Caco-2 (cell line): Measurements from ENCODE around the gene CSNK1G3. TPM values are rescaled to one million over a fixed set of nuclear protein-coding genes. Genes with fewer than 3 reads are reported as not detected.

Experiments used
- BruUV-seq: library from RNA; stranded (reverse); fragments of 400-500 nt; replicated peaks from 2 replicates; lab custom pipeline; 2021; lab: Mats Ljungman, UMichigan
- CTCF ChIA-PET: fragments of 300-600 bp; sonication (Branson Sonifier 250); formaldehyde crosslinking; loops from one replicate; lab custom pipeline; 2022; ENCODE audit warnings: antibody characterized with exemption; lab: Charles Lee
- POLR2A ChIA-PET: fragments of 300-600 bp; sonication (Branson Sonifier 250); formaldehyde crosslinking; loops from one replicate; lab custom pipeline; 2022; ENCODE audit warnings: antibody characterized with exemption; lab: Charles Lee
- DNase-seq, 2 experiments: peaks; one replicate each; pipeline versions ENCODE4 v3.0.0 to v3.0.0-alpha.2; 2020 to 2022
- H3K27me3 ChIP-seq: replicated peaks from 2 replicates; pipeline ENCODE4 v1.6.0; 2011; ENCODE audit warnings: low read length; ENCODE audit not compliant: control insufficient read depth, insufficient read depth
- H3K36me3 ChIP-seq: 2 replicates; pipeline ENCODE4 v1.5.1; 2011; ENCODE audit warnings: low read length; ENCODE audit not compliant: control insufficient read depth, insufficient read depth
- H3K4me1 ChIP-seq: fragments of 250-450 bp; sonication (Bioruptor Pico); 2 replicates; pipeline ENCODE4 v1.5.1; 2020; ENCODE audit warnings: mild to moderate bottlenecking
- H3K4me3 ChIP-seq: 2 replicates; pipeline ENCODE4 v1.5.1; 2011; ENCODE audit warnings: low read depth, mild to moderate bottlenecking, control low read depth, low read length
- H3K9me3 ChIP-seq: fragments of 250-450 bp; sonication (Bioruptor Pico); 2 replicates; pipeline ENCODE4 v1.5.1; 2020; ENCODE audit warnings: mild to moderate bottlenecking, moderate library complexity
- H3K27ac Mint-ChIP-seq: one replicate; pipeline ENCODE4 v1.8.0; 2022; ENCODE audit warnings: mixed read lengths; ENCODE audit not compliant: unreplicated experiment
- H3K27me3 Mint-ChIP-seq: one replicate; pipeline ENCODE4 v1.8.0; 2022; ENCODE audit warnings: mixed read lengths; ENCODE audit not compliant: insufficient read depth, unreplicated experiment
- H3K36me3 Mint-ChIP-seq: one replicate; pipeline ENCODE4 v1.8.0; 2022; ENCODE audit warnings: mild to moderate bottlenecking, mixed read lengths; ENCODE audit not compliant: insufficient read depth, unreplicated experiment
- H3K4me1 Mint-ChIP-seq: one replicate; pipeline ENCODE4 v1.8.0; 2022; ENCODE audit warnings: low read depth, mixed read lengths; ENCODE audit not compliant: unreplicated experiment
- H3K4me3 Mint-ChIP-seq: one replicate; pipeline ENCODE4 v1.8.0; 2022; ENCODE audit warnings: mild to moderate bottlenecking, moderate library complexity, mixed read lengths; ENCODE audit not compliant: unreplicated experiment
- H3K9me3 Mint-ChIP-seq: one replicate; pipeline ENCODE4 v1.8.0; 2022; ENCODE audit warnings: mixed read lengths; ENCODE audit not compliant: unreplicated experiment
- intact Hi-C: fragments of 100-400 bp; cut with micrococcal nuclease; formaldehyde crosslinking; loops from one replicate; pipeline ENCODE4 v1.10.0; 2022; ENCODE audit not compliant: unreplicated experiment
- total RNA-seq: library from RNA; stranded (reverse); gene quantifications from 2 replicates; pipeline ENCODE4 v1.2.3, GENCODE V29; 2022
- TF ChIP-seq, protein P1 (sequence below), 2 experiments: fragments of 200-600 bp in 1 of 2; IDR thresholded peaks; 1 replicate in 1 of 2; 2 replicates in 1 of 2; pipeline versions ENCODE4 v1.5.1 to v1.8.0; 2011 to 2022; ENCODE audit warnings: antibody characterized with exemption in 1 of 2, control low read depth in 1 of 2, inconsistent platforms in 1 of 2, low read depth in 1 of 2, low read length in 1 of 2, mild to moderate bottlenecking in 1 of 2, moderate library complexity in 1 of 2; ENCODE audit not compliant: insufficient read depth in 1 of 2, severe bottlenecking in 1 of 2, unreplicated experiment in 1 of 2

CSNK1G3 gene
- total RNA-seq, 1 experiment from 2014 or later, result 40.4 TPM

DNA sequence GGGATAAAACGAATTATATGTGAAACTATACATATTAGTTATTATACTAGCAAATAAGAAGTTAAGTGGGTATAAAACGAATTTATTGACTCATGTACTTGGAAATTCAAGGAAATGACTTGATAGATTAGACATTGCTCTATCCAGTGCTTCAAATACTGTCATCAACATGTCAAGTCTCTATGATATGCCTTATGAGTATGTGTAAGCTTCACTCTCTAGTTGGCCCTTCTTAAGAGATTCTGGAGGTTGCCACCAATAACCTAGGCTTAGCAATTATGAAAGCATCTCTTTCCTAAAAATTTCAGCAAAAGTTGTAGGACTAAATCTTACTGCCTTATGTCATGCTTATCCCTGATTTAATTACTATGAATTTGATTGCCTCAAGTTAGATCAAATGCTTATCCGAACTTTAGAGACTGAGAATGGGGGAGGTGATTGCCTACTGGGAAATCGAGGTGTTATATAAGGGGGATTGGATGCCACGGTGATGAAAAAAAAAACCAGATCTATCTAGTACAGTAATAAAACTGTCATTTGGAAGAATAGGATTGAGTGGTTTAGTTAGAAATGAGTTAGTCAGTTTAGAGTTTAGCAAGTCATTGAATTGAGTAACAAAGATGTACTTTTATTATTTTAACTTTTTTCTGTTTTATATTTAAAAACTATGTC is 46.9 kb downstream of the CSNK1G3 start:
- H3K36me3 ChIP-seq, result no peaks in the 10 kb centered on the region
- Mint-ChIP-seq H3K27me3 (no peaks in the 10 kb centered on the region), H3K9me3 (no peaks in the 10 kb centered on the region), H3K4me1 (no peaks in the 10 kb centered on the region), H3K4me3 (no peak overlapping the region), H3K27ac (no peak overlapping the region), H3K36me3 (no peaks in the 10 kb centered on the region)
- H3K4me1 ChIP-seq, result no peaks in the 10 kb centered on the region
- ChIA-PET POLR2A (no interaction called here), CTCF (no interaction called here)
- BruUV-seq, result no TSS peak
- no peaks in the 10 kb centered on the region for H3K27me3 ChIP-seq
- no peak overlapping the region for H3K4me3 ChIP-seq
- intact Hi-C loops, result no loop called here
- H3K9me3 ChIP-seq, result no peaks in the 10 kb centered on the region
- no peak for DNase-seq
- TF ChIP-seq, protein P1, sequence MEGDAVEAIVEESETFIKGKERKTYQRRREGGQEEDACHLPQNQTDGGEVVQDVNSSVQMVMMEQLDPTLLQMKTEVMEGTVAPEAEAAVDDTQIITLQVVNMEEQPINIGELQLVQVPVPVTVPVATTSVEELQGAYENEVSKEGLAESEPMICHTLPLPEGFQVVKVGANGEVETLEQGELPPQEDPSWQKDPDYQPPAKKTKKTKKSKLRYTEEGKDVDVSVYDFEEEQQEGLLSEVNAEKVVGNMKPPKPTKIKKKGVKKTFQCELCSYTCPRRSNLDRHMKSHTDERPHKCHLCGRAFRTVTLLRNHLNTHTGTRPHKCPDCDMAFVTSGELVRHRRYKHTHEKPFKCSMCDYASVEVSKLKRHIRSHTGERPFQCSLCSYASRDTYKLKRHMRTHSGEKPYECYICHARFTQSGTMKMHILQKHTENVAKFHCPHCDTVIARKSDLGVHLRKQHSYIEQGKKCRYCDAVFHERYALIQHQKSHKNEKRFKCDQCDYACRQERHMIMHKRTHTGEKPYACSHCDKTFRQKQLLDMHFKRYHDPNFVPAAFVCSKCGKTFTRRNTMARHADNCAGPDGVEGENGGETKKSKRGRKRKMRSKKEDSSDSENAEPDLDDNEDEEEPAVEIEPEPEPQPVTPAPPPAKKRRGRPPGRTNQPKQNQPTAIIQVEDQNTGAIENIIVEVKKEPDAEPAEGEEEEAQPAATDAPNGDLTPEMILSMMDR (IDR thresholded peaks at IDR 0.05; ENCODE audit: insufficient read depth in 1 of 2, low read depth in 1 of 2, low read length in 1 of 2, severe bottlenecking in 1 of 2, unreplicated experiment in 1 of 2), result no peak

- ChIA-PET CTCF (no interaction called here), POLR2A (no interaction called here)
- H3K4me3 ChIP-seq, result no peak overlapping the region
- H3K27ac Mint-ChIP-seq, result no peak overlapping the region
- H3K4me1 Mint-ChIP-seq, result no peaks in the 10 kb centered on the region
- no TSS peak for BruUV-seq
- no peak for DNase-seq
- TF ChIP-seq, protein P1 (IDR thresholded peaks at IDR 0.05; ENCODE audit: insufficient read depth in 1 of 2, low read depth in 1 of 2, low read length in 1 of 2, severe bottlenecking in 1 of 2, unreplicated experiment in 1 of 2), result no peak
- H3K36me3 Mint-ChIP-seq, result no peaks in the 10 kb centered on the region
- no peaks in the 10 kb centered on the region for H3K9me3 ChIP-seq
- no peaks in the 10 kb centered on the region for H3K27me3 Mint-ChIP-seq
- intact Hi-C loops, result no loop called here
- no peak overlapping the region for H3K4me3 Mint-ChIP-seq
- no peaks in the 10 kb centered on the region for H3K36me3 ChIP-seq
- no peaks in the 10 kb centered on the region for H3K4me1 ChIP-seq
- H3K27me3 ChIP-seq, result no peaks in the 10 kb centered on the region
- no peaks in the 10 kb centered on the region for H3K9me3 Mint-ChIP-seq
These were observed 47.4 kb downstream of the CSNK1G3 start for GRCh38 chr5:123559434-123559775.

DNA sequence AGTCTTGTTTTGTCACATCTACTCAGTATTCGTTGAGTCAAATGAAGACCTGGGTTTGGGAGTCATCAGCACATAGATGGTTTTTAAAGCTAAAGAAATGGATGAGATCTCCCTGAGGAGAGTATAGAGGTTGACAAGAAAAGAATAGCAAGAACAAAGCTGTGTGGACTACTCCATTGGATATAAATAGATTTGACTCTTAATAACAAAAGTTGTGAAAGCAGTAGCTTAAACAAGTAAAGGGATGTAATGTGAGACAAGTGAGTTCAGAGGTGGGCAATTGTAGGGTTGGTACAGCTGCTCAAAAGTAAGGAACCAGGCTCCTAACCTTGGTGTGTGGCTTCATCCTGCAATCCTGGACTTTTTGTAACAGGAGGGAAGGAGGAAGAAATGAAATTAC is 49.3 kb downstream of the CSNK1G3 start:
- no peak overlapping the region for H3K4me3 Mint-ChIP-seq
- TF ChIP-seq, protein P1 (IDR thresholded peaks at IDR 0.05; ENCODE audit: insufficient read depth in 1 of 2, low read depth in 1 of 2, low read length in 1 of 2, severe bottlenecking in 1 of 2, unreplicated experiment in 1 of 2), result no peak
- DNase-seq, result no peak
- Histone ChIP-seq H3K4me3 (no peak overlapping the region), H3K4me1 (no peaks in the 10 kb centered on the region), H3K9me3 (no peaks in the 10 kb centered on the region), H3K36me3 (no peaks in the 10 kb centered on the region), H3K27me3 (no peaks in the 10 kb centered on the region)
- no peaks in the 10 kb centered on the region for H3K9me3 Mint-ChIP-seq
- H3K27me3 Mint-ChIP-seq, result no peaks in the 10 kb centered on the region
- no peaks in the 10 kb centered on the region for H3K4me1 Mint-ChIP-seq
- ChIA-PET CTCF (no interaction called here), POLR2A (no interaction called here)
- intact Hi-C loops, result no loop called here
- H3K27ac Mint-ChIP-seq, result no peak overlapping the region
- no TSS peak for BruUV-seq
- H3K36me3 Mint-ChIP-seq, result no peaks in the 10 kb centered on the region
